ENCODE measurements around the gene KRTAP10-10. TPM values are rescaled to one million over a fixed set of nuclear protein-coding genes. Genes with fewer than 3 reads are reported as not detected.
A peak's percentile ranks its signal among the peaks of the same experiment; 100 is the strongest.
"Not testable (repeated sequence)": the region's sequence is repeated elsewhere in the genome, so short reads cannot be mapped to it uniquely, and the experiment has no call there.

The KRTAP10-10 gene
- total RNA-seq, 1 donor, result not detected

GRCh38 chr21:44591801-44592130 lies 45.4 kb upstream of the KRTAP10-10 start:
- not testable (repeated sequence) for H3K79me2 ChIP-seq (ENCODE audit: insufficient read depth, low read length); H3K27ac ChIP-seq (ENCODE audit: low read depth, low read length); DNase-seq (ENCODE audit: insufficient read length, low spot score, missing footprints); H3K4me3 ChIP-seq (ENCODE audit: insufficient read depth, low read length); H3K9me3 ChIP-seq (ENCODE audit: low read depth, low read length); H4K20me1 ChIP-seq (ENCODE audit: insufficient read depth, low read length); H3K4me2 ChIP-seq (ENCODE audit: insufficient read depth, low read length); H2AFZ ChIP-seq (ENCODE audit: low read length); H3K4me1 ChIP-seq (ENCODE audit: insufficient read depth, low read length); H3K36me3 ChIP-seq (ENCODE audit: insufficient read depth, low read length)
- peaks cover 30% of the 10 kb centered on the region for H3K27me3 ChIP-seq (ENCODE audit: insufficient read depth, low read length)

- H3K79me2 ChIP-seq (ENCODE audit: insufficient read depth, low read length), result no peaks in the 10 kb centered on the region
- no peaks in the 10 kb centered on the region for H3K9me3 ChIP-seq (ENCODE audit: low read depth, low read length)
- no peaks in the 10 kb centered on the region for H3K36me3 ChIP-seq (ENCODE audit: insufficient read depth, low read length)
- H3K4me1 ChIP-seq (ENCODE audit: insufficient read depth, low read length), result no peaks in the 10 kb centered on the region
- H3K4me2 ChIP-seq (ENCODE audit: insufficient read depth, low read length), result no peak within 1 kb of the TSS
- H2AFZ ChIP-seq (ENCODE audit: low read length), result peak within 1 kb of the TSS; percentile 29
- H3K4me3 ChIP-seq (ENCODE audit: insufficient read depth, low read length), result no peak within 1 kb of the TSS
- H4K20me1 ChIP-seq (ENCODE audit: insufficient read depth, low read length), result no peaks in the 10 kb centered on the region
- peaks cover 30% of the 10 kb centered on the region for H3K27me3 ChIP-seq (ENCODE audit: insufficient read depth, low read length)
- DNase-seq (ENCODE audit: insufficient read length, low spot score, missing footprints), result peak; percentile 55
- H3K27ac ChIP-seq (ENCODE audit: low read depth, low read length), result no peak within 1 kb of the TSS
- TF ChIP-seq CTCF (IDR thresholded peaks at IDR 0.05; ENCODE audit: extremely low read depth, low read depth, low read length), result no peak
These were observed 44.5 kb upstream of the KRTAP10-10 start, which contains the start of gene KRTAP10-6 for GRCh38 chr21:44592446-44593311. KRTAP10-6 (minus strand) TSS chr21:44592505; CDS start chr21:44592484, 21 bp downstream.

DNA sequence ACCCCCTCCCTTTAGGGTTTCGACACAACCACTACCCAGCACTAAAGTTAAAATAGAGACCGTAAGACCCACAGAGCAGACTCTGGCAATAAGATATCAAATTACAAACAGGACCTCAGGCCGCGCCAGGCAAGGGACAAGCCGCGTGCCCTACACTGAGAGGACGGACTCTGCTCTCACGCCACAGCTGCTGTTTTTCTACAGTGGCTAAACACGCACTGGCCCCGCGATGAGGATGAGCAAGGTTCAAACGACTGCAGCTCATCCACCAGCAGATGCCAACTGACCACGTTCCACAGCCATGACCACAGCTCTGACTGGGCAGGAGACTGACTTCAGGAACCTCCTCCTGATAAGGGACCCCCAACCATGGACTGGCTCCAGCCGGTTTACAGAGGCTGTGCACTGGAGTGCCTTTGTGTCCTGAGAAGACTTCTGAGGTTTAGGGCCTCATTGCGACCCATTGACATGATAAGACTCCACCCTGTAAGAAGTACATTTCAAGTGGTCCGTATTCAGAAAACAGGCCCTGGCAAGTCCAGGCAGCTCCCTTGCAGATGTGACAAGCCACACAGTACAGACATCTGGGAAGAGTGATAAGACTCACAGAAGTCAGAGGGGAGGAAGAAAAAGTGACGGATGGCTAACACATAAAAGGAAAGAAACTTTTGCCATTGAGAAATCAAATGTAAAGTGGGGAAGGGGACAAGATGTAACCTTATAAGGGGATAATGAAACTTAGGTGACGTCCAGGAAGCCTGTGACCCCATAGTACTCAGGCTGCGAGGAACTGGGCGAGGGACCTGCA lies 43.4 kb upstream of the KRTAP10-10 start:
- no peak for DNase-seq (ENCODE audit: insufficient read length, low spot score, missing footprints)
- Histone ChIP-seq H3K4me1 (ENCODE audit: insufficient read depth, low read length) (no peaks in the 10 kb centered on the region), H3K27me3 (ENCODE audit: insufficient read depth, low read length) (peaks cover 30% of the 10 kb centered on the region), H3K4me3 (ENCODE audit: insufficient read depth, low read length) (no peak overlapping the region), H3K79me2 (ENCODE audit: insufficient read depth, low read length) (no peaks in the 10 kb centered on the region), H3K36me3 (ENCODE audit: insufficient read depth, low read length) (no peaks in the 10 kb centered on the region), H4K20me1 (ENCODE audit: insufficient read depth, low read length) (no peaks in the 10 kb centered on the region), H2AFZ (ENCODE audit: low read length) (no peak overlapping the region), H3K4me2 (ENCODE audit: insufficient read depth, low read length) (no peak overlapping the region), H3K27ac (ENCODE audit: low read depth, low read length) (no peak overlapping the region), H3K9me3 (ENCODE audit: low read depth, low read length) (no peaks in the 10 kb centered on the region)
- TF ChIP-seq CTCF (IDR thresholded peaks at IDR 0.05; ENCODE audit: extremely low read depth, low read depth, low read length), result no peak

GRCh38 chr21:44594406-44594916 lies 42.7 kb upstream of the KRTAP10-10 start:
- TF ChIP-seq CTCF (IDR thresholded peaks at IDR 0.05; ENCODE audit: extremely low read depth, low read depth, low read length), result no peak
- no peak overlapping the region for H3K27ac ChIP-seq (ENCODE audit: low read depth, low read length)
- H3K9me3 ChIP-seq (ENCODE audit: low read depth, low read length), result no peaks in the 10 kb centered on the region

More at GRCh38 chr21:44594406-44594916, 42.7 kb upstream of the KRTAP10-10 start:
- Histone ChIP-seq H3K4me2 (ENCODE audit: insufficient read depth, low read length) (no peak overlapping the region), H3K4me1 (ENCODE audit: insufficient read depth, low read length) (no peaks in the 10 kb centered on the region), H3K36me3 (ENCODE audit: insufficient read depth, low read length) (no peaks in the 10 kb centered on the region), H4K20me1 (ENCODE audit: insufficient read depth, low read length) (no peaks in the 10 kb centered on the region), H2AFZ (ENCODE audit: low read length) (no peak overlapping the region), H3K27me3 (ENCODE audit: insufficient read depth, low read length) (peaks cover 30% of the 10 kb centered on the region), H3K4me3 (ENCODE audit: insufficient read depth, low read length) (no peak overlapping the region), H3K79me2 (ENCODE audit: insufficient read depth, low read length) (no peaks in the 10 kb centered on the region)
- DNase-seq (ENCODE audit: insufficient read length, low spot score, missing footprints), result no peak

Measured in osteoblast (primary cell).